GM18868 (cell line): ENCODE results near the gene ZDHHC14.

Experiments used
- ATAC-seq: cut with Tn5 transposase; IDR thresholded peaks from one replicate; pipeline ENCODE4 v1.9.1; 2021; ENCODE audit warnings: mild to moderate bottlenecking, moderate library complexity; ENCODE audit not compliant: unreplicated experiment

ZDHHC14 gene

DNA sequence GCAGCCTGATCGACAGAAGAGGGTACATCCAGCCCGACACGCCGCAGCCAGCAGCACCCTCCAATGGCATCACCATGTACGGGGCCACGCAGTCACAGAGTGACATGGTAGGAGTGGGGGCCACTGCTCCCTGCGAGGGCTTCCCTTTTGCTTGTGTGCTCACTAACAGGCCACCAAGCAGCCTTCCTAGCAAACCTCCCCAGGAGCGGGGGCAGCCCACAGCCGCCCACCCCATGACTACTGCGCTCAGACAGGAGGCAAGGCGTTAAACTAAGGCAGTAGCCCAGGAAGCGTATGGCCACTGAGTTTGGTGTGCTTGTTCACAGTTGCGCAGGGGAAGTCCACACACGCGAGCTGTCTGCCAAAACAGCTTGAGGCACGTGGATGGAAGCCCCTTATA lies 272.5 kb downstream of the ZDHHC14 start:
- ATAC-seq: no peak

DNA sequence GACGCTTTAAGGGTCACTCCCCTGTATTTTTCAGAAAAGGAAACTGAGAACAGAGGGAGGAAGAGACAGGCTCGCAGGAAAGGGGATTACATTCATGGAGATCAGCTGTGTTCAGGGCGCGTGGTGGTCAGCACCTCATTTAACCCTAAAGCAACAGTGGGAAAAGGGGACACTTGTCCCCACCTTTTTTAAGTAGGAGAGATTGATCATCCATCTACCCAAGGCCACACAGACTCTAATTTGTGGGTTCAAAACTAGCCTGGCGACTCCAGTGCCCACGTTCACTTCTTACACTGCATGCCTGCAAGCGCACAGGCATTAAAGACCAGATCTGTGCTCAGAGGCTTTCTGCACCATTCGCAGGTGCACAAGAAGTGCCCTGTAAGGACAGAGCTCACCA lies 274.1 kb downstream of the ZDHHC14 start:
- no peak for ATAC-seq

DNA sequence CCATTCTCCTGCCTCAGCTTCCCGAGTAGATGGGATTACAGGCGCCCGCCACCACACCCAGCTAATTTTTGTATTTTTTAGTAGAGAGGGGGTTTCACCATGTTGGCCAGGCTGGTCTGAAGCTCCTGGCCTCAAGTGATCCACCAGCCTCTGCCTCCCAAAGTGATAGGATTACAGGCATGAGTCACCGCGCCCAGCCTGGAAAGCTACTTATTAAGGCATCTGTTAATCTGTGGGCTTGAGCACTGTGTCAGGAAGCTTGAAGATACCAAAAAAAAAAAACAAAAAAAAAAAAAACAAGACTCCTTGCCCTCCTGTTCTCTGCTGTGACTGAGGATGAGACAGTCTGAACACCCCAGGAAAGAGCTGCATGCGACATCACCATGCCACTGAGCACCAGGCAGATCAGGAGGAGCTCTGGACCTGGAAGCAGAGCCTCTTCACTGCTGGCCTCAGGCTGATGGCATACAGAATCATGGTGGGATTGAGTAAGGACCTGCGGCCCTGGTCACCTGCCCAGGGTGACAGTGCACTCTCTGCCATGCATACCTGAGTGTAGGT lies 275.5 kb downstream of the ZDHHC14 start:
- ATAC-seq: no peak

DNA sequence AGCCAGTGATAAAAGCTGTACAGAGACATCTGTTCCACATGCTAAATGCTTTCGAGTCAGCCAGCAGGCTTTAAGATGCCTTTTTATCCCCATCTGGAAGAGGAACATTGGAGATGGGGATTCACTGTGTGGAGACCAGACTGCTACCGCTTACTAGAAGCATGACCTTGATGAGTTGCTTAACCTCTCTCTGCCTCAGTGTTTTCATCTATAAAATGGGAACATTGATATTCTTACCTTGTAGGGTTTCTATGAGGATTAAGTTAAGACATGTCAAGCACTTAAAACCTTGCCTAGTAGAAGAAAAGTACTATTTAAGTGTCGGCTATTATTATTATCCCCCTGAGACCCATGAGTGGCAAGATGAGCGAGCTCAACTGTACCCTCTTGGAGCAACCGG lies 276.8 kb downstream of the ZDHHC14 start:
- no peak for ATAC-seq

DNA sequence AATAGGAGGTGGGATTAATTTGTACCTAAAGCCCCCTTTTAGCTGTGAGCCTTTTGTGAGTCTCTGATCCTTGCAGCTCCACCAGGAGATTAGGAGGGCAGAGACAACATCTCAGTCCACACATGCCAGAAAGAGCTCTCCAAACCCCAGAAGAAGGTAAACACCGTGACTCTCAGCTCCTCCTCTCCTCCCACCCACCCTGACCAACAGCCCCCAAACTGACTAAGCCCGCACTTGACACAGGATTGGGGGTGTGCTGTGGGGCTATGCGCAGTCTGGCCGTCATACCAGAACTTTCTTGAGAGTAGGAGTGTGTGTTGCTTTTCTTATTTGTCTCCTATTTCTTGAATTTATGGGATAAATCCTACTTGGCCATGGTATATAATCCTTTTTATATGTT lies 277.3 kb downstream of the ZDHHC14 start:
- no peak for ATAC-seq

DNA sequence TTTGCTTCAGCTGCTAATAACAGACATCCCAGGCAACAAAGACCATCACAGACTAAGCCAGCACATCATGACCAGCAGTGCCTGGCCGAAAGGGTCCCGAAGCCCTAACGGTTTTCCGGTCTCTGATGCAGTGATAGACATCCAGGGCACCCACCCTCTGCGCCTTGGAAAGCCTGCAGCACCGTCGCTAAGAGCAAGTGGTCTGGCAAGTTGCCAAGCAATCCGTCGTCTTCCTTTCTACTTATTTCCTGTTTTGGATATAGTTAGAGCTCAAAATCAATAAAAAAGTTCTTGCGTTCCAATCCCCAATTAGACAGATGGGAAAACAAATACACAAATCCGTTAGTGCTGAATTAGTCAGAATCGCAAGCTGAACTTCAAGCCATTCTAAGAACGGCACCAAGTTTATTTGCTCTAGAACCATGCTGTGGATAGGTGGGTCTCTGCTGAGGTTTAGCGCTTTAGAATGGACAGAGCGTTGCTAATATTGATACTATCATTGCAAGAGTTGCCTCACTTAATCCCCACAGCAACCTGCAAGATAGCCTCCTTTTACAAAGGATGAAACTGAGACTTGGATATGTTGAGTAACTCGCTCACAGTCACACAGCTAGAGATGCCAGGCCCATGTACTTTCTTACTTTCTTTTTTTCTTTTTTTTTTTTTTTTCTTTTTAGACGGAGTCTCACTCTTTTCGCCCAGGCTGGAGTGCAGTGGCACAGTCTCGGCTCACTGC lies 278.7 kb downstream of the ZDHHC14 start:
- no peak for ATAC-seq

DNA sequence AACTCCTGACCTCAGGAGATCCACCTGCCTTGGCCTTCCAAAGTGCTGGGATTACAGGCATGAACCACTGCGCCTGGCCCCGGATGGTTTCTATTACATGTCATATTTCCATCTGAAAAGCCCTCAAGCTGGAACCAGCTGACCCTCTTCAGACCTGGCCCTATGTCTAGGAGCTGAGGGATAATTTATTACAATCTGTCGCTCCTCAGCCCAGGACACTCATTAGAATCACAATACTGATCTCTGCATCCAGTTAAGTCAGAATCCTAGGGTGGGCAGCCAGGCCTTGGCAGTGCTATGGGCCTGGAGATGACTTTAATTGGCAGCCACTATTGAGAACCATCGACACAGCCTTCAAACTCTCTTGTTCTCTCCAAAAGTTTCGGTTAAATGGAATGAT lies 279.4 kb downstream of the ZDHHC14 start:
- no peak for ATAC-seq

DNA sequence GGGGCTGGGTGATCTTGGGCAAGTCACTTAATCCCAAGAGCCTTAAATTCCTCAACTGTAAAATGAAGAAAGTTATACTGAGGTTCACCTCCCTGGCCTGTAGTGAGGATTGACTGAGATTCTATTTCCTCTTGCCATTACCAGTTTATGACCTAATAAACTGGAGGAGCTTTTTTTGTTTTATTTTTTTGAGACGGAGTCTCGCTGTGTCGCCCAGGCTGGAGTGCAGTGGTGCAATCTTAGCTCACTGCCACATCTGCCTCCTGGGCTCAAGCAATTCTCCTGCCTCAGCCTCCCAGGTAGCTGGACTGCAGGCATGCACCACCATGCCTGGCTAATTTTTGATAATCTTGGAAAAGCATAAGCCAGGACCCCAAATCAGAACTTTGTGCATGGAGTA lies 280.7 kb downstream of the ZDHHC14 start:
- ATAC-seq: no peak

DNA sequence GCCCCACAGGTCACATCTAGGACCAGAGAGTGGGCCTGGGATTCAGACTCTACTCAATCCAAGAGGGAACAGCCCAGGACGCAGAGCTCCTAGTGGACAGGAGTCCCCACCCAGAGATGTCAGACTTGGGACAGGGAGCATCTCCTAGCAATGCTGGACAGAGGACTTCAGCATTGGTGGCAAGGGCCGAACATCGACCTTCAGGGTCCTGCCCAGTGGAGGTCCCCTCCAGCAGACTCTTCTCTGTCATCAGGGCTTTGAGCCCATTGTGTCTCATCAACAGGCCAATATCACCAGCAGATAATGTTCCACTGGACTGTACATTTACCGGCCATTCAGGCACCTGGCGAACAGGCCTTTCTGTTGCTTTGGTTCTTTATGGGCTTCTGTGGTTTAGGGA lies 282.3 kb downstream of the ZDHHC14 start:
- ATAC-seq: no peak

DNA sequence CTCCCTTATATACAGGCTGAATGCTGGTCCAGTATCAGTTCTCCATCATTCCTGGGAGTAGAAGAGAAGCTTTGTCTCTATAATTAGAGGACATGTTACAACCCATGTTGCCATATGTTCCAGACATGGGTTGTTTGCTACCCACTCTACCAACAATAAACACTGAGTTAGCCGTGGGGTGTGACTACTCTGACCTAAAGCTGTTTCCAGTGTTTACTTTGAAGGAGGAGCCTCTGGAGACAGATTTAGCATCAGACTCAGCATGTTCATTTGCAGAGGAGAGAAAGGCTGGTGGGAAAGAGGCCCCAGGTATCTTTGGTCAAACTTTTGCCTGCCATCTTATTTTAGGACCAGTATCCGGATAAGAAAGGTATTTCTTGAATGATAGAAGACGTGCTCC lies 284.2 kb downstream of the ZDHHC14 start:
- ATAC-seq: no peak

DNA sequence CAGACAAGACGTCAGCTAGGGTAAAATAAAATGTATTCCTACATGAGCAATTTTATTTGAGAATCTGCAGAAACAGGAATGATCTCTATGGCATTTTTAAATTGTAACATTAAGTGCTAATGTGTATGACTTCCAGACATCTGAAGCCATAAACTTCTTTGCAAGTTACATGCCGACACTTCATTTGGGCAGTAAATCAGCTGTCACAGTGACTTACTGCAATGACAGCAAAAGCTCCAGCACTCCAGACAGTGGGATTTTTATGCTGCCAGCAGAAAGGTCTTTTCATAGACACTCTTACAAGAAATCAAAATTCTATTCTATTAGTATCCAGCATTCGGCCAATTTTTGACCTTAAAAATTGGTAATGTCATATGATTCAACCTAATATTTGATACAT lies 285.7 kb downstream of the ZDHHC14 start:
- ATAC-seq: no peak

DNA sequence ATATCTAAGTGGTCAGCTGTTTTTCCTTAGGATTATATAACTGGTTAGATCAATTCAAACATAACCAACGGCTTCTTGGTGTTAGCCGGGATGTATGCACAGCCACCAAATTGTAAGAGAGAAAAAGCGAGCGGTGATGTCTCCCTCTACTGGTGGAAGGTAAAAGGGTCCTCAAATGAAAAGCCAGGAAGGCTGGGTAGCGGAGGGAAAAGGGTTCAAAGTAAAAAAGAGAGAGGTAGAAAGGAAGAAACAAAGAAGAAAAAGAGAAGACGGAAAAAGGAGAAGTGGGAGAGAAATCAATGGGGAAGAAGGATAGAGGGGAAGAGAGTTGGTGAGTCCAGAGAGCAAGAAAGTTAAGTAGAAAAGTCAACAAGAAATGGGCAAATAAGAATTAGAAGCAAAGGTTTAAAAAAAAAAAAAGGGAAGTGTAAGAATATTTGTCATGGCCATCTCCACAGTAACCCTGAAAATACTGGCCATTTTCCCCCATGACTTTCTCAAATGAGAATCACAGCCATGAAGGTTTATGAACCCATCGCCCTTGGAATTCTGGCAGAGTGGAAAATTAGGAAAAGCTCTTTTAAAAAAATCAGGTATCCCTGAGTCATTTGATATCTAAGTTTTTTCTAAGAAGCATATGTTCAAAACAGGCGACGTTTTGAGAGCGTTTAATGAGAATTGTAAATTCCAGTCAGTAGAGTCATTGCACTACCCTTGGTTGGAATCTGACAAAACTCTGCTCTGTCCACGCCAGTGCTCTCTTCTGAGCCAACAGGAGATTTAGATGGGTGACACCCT lies 286.4 kb downstream of the ZDHHC14 start:
- ATAC-seq: peak; percentile 57

DNA sequence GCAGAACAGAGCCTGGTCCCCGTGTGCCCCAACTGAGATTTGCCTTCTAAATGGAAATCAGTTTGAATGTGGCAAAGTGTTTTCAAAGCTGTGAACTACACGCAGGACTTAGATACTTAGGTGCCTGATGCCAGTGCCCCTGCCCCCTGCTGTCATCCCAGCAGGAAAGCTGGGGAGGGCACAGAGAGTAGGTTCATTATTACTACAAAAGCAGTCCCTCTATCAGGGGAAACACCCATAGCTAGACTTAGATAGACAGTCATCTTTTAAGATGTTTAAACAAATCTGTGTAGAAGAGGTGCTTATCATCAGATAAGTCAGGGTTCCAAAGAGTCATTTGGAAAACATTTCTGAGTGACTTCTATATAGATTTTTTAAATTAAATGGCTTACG lies 287.0 kb downstream of the ZDHHC14 start:
- ATAC-seq: no peak

DNA sequence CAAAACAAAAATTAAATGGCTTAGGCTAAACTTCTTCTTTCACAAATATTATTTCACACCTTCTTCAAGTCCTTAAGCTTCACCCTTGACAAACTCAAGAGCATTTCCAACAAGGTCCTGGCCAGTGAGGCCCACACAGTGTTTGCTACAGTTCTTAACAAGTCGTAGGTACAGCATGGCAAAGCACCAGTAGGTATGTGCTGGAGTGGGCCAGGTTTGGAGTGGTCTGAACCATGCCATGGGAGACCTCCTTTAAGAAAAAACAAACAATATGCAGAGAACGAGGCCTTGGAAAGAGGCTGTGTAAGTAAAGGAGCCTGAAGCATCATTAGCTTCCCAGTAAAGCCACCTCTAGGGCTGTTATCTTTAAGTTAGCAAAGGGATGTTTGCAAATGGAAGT lies 287.7 kb downstream of the ZDHHC14 start:
- ATAC-seq: no peak

DNA sequence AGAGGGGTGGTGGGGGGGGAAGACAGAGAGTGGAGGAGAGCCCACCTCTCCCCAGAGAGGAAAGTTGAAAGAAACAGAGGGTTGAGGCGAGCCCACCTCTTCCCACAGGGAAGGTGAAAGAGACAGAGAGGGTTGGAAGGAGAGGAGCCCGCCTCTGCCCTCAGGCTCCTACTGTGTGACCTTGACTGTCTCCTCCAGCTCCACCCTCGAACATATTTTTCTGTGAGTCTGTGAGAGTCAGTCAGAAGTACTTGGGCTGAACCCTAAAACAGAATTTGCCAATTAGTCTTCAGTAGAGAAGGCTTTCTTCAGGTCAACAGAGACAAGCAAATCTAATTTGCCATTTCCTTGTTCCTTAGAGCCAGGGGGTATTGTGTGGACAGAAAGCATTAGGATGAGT lies 288.3 kb downstream of the ZDHHC14 start:
- ATAC-seq: no peak

DNA sequence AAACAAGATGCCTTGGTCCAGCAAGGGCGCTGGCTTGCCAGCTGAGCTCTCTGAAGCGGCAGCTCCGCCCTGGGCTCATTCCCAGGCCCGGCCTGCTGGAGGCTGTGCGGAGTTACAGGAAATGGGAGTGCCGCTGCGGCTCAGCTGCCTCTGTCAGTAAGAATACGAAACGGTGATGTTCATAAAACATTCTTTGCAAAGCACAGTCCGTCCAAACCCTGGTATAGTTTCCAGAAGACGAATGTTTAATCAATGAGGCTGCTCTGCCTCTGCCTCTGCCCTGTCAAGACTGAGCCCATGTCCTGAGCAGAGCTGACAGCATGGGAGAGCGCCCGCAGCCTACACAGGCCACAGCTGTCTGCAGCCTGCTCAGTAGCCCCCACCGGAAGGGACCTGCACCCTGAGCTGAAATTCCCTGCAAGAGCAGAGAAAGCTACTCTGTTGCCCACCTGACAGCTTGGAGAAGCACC lies 288.8 kb downstream of the ZDHHC14 start:
- no peak for ATAC-seq

DNA sequence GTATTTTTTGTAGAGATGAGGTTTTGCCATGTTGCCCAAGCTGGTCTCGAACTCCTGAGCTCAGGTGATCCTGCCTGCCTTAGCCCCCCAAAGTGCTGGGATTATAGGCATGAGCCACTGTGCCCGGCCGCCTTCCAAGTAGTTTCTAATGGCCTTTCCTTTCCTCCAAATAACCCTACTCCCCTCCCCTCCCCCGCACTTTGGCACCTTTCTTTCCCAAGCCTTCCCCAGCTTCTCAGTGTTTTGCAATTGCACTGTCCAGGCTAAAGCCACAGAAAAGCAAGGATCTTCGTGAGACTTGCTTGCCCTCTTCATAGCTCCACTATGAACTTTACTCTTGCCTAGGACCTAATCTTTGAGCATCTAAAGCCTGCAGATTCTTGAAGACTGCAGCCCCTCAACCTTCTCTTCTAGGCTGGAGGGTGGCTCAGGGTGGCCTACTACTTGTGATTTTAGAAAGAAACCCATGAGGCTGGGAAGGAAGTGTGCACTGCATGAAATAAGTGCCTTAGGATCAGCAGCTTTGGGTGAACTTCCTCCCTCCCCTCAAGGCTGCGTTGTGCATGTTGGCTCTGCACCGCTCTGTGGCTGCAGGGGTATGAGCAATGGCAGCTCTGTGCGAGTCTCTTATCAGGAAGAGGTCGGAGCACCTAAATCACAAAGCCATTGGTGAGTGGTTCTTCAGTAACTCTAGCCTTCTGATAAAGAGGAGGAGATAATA lies 289.6 kb downstream of the ZDHHC14 start:
- no peak for ATAC-seq

DNA sequence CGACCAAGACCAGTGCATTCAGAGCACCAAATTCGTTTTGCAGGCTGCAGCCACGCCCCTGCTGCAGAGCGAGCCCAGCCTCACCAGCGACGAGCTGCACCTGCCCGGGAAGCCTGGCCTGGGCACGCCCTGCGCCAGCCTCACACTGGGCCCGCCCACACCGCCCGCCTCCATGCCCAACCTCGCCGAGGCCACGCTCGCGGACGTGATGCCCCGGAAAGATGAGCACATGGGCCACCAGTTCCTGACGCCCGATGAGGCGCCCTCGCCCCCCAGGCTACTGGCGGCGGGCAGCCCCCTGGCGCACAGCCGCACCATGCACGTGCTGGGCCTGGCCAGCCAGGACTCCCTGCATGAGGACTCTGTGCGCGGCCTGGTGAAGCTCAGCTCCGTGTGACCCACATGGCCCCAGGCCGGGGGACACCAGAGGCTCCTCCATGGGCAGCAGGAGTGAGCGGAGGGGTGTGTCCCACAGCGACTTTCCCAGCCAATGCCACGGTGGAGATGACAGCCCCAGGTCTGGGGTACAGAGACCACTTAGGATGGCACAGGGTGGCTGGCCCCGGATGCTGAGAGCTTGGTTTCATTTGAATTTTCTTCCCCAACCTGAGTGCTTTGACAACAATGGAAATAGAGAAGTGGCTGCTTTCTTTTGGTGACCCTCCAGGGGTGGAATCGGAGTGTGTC lies 291.9 kb downstream of the ZDHHC14 start:
- ATAC-seq: no peak

DNA sequence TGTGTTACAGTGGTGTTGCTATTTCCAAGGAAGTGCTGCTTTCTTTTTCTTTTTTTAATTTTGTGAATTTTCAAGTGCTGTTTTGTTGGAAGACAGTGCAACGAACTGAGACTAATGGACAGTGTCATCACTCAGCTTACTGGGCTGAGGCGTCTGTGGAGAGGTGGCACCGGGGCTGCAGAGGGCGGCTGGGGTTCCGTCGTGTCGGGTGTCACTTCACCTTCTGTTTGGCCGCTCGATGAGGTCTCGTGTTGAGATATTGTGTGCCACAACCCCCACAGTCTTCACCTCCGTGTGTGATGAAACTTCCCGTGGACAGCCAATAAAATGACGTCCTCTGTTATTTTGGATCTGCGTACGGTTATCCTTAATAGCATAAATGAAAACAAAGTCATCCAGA lies 292.6 kb downstream of the ZDHHC14 start:
- no peak for ATAC-seq

DNA sequence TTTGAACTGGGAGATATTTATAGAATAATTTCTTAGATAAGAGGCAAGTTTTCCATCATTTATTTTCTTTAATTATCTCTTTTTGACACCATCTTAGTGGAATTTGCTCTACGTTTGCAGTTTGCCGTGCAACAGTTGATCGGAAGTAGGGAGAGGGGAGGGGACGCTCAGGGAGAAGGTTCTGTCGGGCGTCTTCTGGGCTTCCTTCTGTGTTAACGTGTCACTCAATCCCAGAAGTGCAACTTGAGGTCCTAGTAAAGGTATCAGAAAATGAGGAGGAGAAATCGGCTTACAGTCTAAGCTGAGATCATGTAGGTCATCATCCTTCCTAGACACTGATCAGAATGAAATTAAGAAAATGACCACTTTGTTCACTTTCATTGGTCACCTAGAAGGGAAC lies 293.1 kb downstream of the ZDHHC14 start:
- no peak for ATAC-seq

DNA sequence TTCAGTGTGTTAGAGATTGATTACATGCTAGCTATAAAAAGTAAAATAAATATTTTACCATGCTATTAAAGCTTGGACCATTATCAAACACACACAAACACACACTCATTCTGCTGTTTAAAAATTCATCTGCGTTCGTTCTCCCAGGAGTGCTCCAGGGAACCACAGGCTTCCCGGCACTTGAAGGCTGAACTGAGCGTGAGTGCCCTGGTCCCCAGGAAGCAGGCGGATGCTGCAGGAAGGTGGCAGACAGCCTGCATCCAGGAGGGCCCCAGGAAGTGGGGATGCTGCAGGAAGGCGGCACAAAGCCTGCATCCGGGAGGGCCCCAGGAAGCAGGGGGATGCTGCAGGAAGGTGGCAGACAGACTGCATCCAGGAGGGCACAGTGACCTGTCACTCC lies 294.8 kb downstream of the ZDHHC14 start:
- ATAC-seq: no peak
